ENCODE data around the gene AFF3.

DNA sequence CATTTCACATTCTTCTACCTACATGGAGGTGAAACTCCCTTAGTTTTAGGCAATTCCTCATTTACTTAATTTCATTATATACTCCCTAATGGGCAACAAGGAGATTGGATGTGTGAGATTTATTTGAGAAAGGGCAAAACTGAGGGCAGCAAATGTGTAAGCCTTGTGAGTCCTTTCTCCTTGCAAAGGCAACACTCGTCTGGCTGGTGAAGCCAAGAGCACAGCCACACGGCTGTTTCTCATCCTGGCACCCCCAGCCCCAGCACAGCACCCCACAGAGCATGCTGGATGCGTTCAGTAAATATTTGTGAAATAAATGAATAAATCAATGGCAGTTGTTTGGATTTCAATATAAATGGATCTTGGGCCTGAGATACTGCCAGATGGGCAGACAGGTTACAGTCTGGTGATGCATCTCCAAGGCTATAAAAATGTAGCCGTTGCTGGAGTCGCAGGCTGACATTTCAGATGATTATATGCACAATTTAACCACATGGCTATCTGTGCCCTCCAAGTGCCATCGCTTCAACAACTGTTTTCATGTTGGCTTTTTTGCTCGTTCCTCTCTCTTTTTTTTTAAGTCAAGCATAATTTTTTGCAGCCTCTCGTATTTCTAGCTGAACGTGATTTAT is 498.5 kb downstream of the AFF3 start:
- TF ChIP-seq CTCF (IDR thresholded peaks at IDR 0.05 in 2 of 3, conservative IDR thresholded peaks at IDR 0.05 in 1 of 3; ENCODE audit: control insufficient read depth in 2 of 3, extremely low read depth in 1 of 3, insufficient read depth in 1 of 3, low read depth in 3 of 3, low read length in 3 of 3) (no peak), ATF3 (IDR thresholded peaks at IDR 0.05; ENCODE audit: borderline replicate concordance, extremely low read depth, low read depth, low read length) (no peak), PAX5 (IDR thresholded peaks at IDR 0.05; ENCODE audit: borderline replicate concordance, low read depth, low read length) (no peak), FOS (IDR thresholded peaks at IDR 0.05; ENCODE audit: borderline replicate concordance, extremely low read depth, insufficient read length) (no peak), RAD51 (IDR thresholded peaks at IDR 0.05) (no peak), SIN3A (IDR thresholded peaks at IDR 0.05; ENCODE audit: low read depth, low read length) (no peak), IKZF1 (conservative IDR thresholded peaks at IDR 0.05) (no peak), SREBF1 (IDR thresholded peaks at IDR 0.05; ENCODE audit: low read length) (no peak), KLF5 (IDR thresholded peaks at IDR 0.05; ENCODE audit: partially characterized antibody) (no peak)

Data from GM12878 (cell line).